Measurements from ENCODE around the gene JAZF1. TPM values are rescaled to one million over a fixed set of nuclear protein-coding genes. Genes with fewer than 3 reads are reported as not detected.

Gene JAZF1
- polyA plus RNA-seq, 3 donors, result 2.6 to 25.1 (median 8.3) TPM

Other genes starting within 250 kb of the JAZF1 start
- 10 to 100 TPM in 2 of 3 donors, 1 to 10 TPM in 1; 1.3 to 33.2 (median 26.7) TPM for gene CREB5, start 231.7 kb upstream of the JAZF1 start, polyA plus RNA-seq